ENCODE measurements around the gene PRKCE.

DNA sequence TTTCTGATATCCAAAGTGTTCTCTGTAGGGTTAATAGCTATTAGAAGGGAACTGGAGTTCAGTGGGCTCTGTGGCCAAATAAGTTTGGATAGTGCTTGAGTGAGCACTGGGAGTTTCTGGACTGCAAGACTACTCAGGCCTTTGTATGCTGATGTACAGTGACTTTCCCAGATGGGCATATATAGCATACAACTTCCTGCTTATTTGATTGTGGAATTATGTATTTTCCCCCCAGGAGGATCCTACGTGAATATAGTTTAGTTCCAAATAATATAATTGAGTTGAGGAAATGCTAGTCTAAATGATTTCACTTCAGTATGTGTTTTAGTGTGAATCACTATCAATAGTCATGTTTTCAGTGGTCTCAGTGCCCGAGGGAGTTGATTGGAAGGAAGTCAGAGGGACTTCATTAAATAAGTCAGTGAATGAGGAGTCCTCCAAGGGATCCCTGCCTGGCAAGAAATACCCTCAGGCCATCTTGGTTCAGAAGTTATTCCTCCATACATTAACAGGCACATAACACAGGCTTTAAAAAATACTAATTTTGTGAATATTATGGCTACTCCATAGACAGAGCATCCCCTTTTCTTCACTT is 251.4 kb downstream of the PRKCE start:
- TF ChIP-seq, protein P1, sequence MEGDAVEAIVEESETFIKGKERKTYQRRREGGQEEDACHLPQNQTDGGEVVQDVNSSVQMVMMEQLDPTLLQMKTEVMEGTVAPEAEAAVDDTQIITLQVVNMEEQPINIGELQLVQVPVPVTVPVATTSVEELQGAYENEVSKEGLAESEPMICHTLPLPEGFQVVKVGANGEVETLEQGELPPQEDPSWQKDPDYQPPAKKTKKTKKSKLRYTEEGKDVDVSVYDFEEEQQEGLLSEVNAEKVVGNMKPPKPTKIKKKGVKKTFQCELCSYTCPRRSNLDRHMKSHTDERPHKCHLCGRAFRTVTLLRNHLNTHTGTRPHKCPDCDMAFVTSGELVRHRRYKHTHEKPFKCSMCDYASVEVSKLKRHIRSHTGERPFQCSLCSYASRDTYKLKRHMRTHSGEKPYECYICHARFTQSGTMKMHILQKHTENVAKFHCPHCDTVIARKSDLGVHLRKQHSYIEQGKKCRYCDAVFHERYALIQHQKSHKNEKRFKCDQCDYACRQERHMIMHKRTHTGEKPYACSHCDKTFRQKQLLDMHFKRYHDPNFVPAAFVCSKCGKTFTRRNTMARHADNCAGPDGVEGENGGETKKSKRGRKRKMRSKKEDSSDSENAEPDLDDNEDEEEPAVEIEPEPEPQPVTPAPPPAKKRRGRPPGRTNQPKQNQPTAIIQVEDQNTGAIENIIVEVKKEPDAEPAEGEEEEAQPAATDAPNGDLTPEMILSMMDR (IDR thresholded peaks at IDR 0.05) = no peak
- no peak for TF ChIP-seq EP300 (IDR thresholded peaks at IDR 0.05)
- no peak for TF ChIP-seq POLR2A (IDR thresholded peaks at IDR 0.05)
- TF ChIP-seq POLR2AphosphoS5 (IDR thresholded peaks at IDR 0.05) = no peak

Data from sigmoid colon (tissue), 4 donors.